GM12878 (cell line): ENCODE results near the gene PORCN. TPM values are rescaled to one million over a fixed set of nuclear protein-coding genes. Genes with fewer than 3 reads are reported as not detected.
A peak's percentile ranks its signal among the peaks of the same experiment; 100 is the strongest.

Source experiments
- ATAC-seq: fragments of 200-7000 bp; cut with Tn5 transposase; 3 replicates; pipeline ENCODE4 v1.9.1; 2020; ENCODE audit warnings: mild to moderate bottlenecking, moderate library complexity
- BruUV-seq: library from RNA; stranded (reverse); fragments of 400-500 nt; replicated peaks from 2 replicates; lab custom pipeline; 2021; lab: Mats Ljungman, UMichigan
- CTCF ChIA-PET: fragments of 300-600 bp; sonication (Branson Sonifier 250); formaldehyde crosslinking; extraction: SDS; loops from one replicate; lab custom pipeline; 2021; ENCODE audit warnings: inconsistent platforms; lab: Yijun Ruan, JAX
- POLR2A ChIA-PET: fragments of 350-600 bp; formaldehyde crosslinking; extraction: SDS; loops from one replicate; lab custom pipeline; 2021; ENCODE audit warnings: inconsistent platforms; lab: Charles Lee
- RAD21 ChIA-PET: fragments of 300-600 bp; sonication (Branson Sonifier 250); formaldehyde crosslinking; loops from one replicate; lab custom pipeline; 2023; ENCODE audit warnings: antibody characterized with exemption; ENCODE audit not compliant: unreplicated experiment; lab: Charles Lee
- SMC1A ChIA-PET: fragments of 300-600 bp; sonication (Branson Sonifier 250); formaldehyde crosslinking; loops from one replicate; lab custom pipeline; 2023; ENCODE audit not compliant: unreplicated experiment, uncharacterized antibody; lab: Charles Lee
- DNase-seq: peaks from one replicate; pipeline ENCODE4 v3.0.0-alpha.2; 2011; ENCODE audit warnings: low read depth, low spot score
- FAIRE-seq: peaks from 3 replicates; lab custom pipeline; 2011; peaks lifted over from hg19 to GRCh38; lab: Jason Lieb, UNC
- H2AFZ ChIP-seq: 2 replicates; pipeline ENCODE4 v1.6.0; 2011; ENCODE audit warnings: low read depth, low read length, control low read depth; ENCODE audit not compliant: control insufficient read depth
- H3K27ac ChIP-seq: 2 replicates; pipeline ENCODE4 v1.5.1; 2011; ENCODE audit warnings: control low read depth; ENCODE audit not compliant: control insufficient read depth, insufficient read depth
- H3K27me3 ChIP-seq, 2 experiments: replicated peaks in 1 of 2; 2 replicates each; pipeline versions ENCODE4 v1.6.0 to v1.6.1; 2011; ENCODE audit warnings: low read length in 1 of 2; ENCODE audit not compliant: control insufficient read depth in 2 of 2, insufficient read depth in 2 of 2
- H3K36me3 ChIP-seq, 2 experiments: 2 replicates each; pipeline ENCODE4 v1.5.1; 2011; ENCODE audit warnings: low read length in 1 of 2; ENCODE audit not compliant: control insufficient read depth in 2 of 2, insufficient read depth in 2 of 2
- H3K4me1 ChIP-seq: 2 replicates; pipeline ENCODE4 v1.6.1; 2011; ENCODE audit warnings: mild to moderate bottlenecking, low read length, moderate library complexity, mixed read lengths; ENCODE audit not compliant: control insufficient read depth, insufficient read depth
- H3K4me2 ChIP-seq: 2 replicates; pipeline ENCODE4 v1.6.0; 2011; ENCODE audit warnings: control low read depth; ENCODE audit not compliant: control insufficient read depth, insufficient read depth
- H3K4me3 ChIP-seq: fragments of 200-600 bp; sonication (generic); 2 replicates; pipeline ENCODE4 v1.5.1; 2016
- H3K79me2 ChIP-seq: 2 replicates; pipeline ENCODE4 v1.6.0; 2011; ENCODE audit warnings: low read length; ENCODE audit not compliant: control insufficient read depth, insufficient read depth
- H3K9ac ChIP-seq: 2 replicates; pipeline ENCODE4 v1.8.0; 2011; ENCODE audit warnings: low read length, control low read depth, mixed read lengths; ENCODE audit not compliant: control insufficient read depth, insufficient read depth
- H3K9me3 ChIP-seq: replicated peaks from 3 replicates; pipeline ENCODE4 v1.5.1; 2011; ENCODE audit warnings: mild to moderate bottlenecking, low read length; ENCODE audit not compliant: control insufficient read depth, insufficient read depth
- H4K20me1 ChIP-seq: 2 replicates; pipeline ENCODE4 v1.6.0; 2011; ENCODE audit not compliant: control insufficient read depth, insufficient read depth
- ATF2 ChIP-seq: IDR thresholded peaks from 2 replicates; pipeline ENCODE4 v1.6.1; 2012; ENCODE audit warnings: low read length, inconsistent platforms
- FOXM1 ChIP-seq: IDR thresholded peaks from 2 replicates; pipeline ENCODE4 v1.6.1; 2012; ENCODE audit warnings: low read depth, mild to moderate bottlenecking, inconsistent platforms, low read length, moderate library complexity
- IKZF1 ChIP-seq: fragments of 450-650 bp; conservative IDR thresholded peaks from 2 replicates; pipeline ENCODE4 v1.6.1; 2017; ENCODE audit warnings: antibody characterized with exemption, mild to moderate bottlenecking
- IRF4 ChIP-seq: IDR thresholded peaks from 2 replicates; pipeline ENCODE4 v1.6.1; 2011; ENCODE audit warnings: low read depth, low read length
- JUND ChIP-seq: IDR thresholded peaks from 2 replicates; pipeline ENCODE4 v1.6.1; 2012; ENCODE audit warnings: low read depth, mild to moderate bottlenecking, low read length, improper control_type of control experiment, moderate library complexity
- NKRF ChIP-seq: fragments of 450-650 bp; conservative IDR thresholded peaks from 2 replicates; pipeline ENCODE4 v1.6.1; 2017; ENCODE audit warnings: mild to moderate bottlenecking, moderate library complexity
- RUNX3 ChIP-seq: IDR thresholded peaks from 2 replicates; pipeline ENCODE4 v1.6.1; 2012; ENCODE audit warnings: low read length, inconsistent platforms
- SP1 ChIP-seq: IDR thresholded peaks from one replicate; pipeline ENCODE4 v1.6.1; 2011; ENCODE audit warnings: low read depth, low read length
- TCF3 ChIP-seq: IDR thresholded peaks from 2 replicates; pipeline ENCODE4 v1.6.1; 2012; ENCODE audit warnings: low read depth, mild to moderate bottlenecking, low read length, borderline replicate concordance; ENCODE audit not compliant: insufficient read depth
- ZBTB11 ChIP-seq: fragments of 450-650 bp; formaldehyde crosslinking; IDR thresholded peaks from 2 replicates; pipeline ENCODE4 v1.5.0; 2022; ENCODE audit warnings: mild to moderate bottlenecking, missing genetic modification characterization
- ZNF622 ChIP-seq: fragments of 450-650 bp; IDR thresholded peaks from 2 replicates; pipeline ENCODE4 v1.6.1; 2017; ENCODE audit warnings: mild to moderate bottlenecking, inconsistent platforms
- WGBS: methylation state at CpG from one replicate; pipeline ENCODE4 v1.1.6; 2016; ENCODE audit warnings: low lambda C conversion rate; ENCODE audit not compliant: insufficient replicate concordance, insufficient coverage; ENCODE audit errors: missing lambda C conversion rate; 5-methylcytosine and 5-hydroxymethylcytosine counted together
- in situ Hi-C: fragments of 300-500 bp; cut with MboI; formaldehyde crosslinking; loops from 9 replicates; pipeline ENCODE4 v1.14.3; 2018; ENCODE audit warnings: mixed read lengths
- intact Hi-C: fragments of 100-400 bp; cut with micrococcal nuclease; formaldehyde crosslinking; loops from one replicate; pipeline ENCODE4 v1.14.2; 2022; ENCODE audit not compliant: unreplicated experiment
- polyA plus RNA-seq, 11 experiments: library from polyadenylated mRNA; depleted of rRNA in 4 of 11; unstranded in 6 of 11; stranded (reverse) in 5 of 11; fragments of >200 nt; fragmentation: Nextera tagmentation in 4 of 11; fragmentation: Illumina TruSeq in 1 of 11; extraction: Ambion mirVana in 4 of 11; extraction: Trizol in 1 of 11; gene quantifications; 1 replicate in 1 of 11; 2 replicates in 10 of 11; pipeline versions ENCODE4 v1.2.1 to v1.2.3, GENCODE V29; 2011 to 2016; ENCODE audit warnings: inconsistent platforms in 2 of 11, missing spikeins in 2 of 11, low read depth in 1 of 11
- total RNA-seq, 4 experiments: library from RNA; depleted of rRNA in 3 of 4; stranded (reverse); fragments of >200 nt in 3 of 4; fragmentation: Illumina TruSeq in 1 of 4; extraction: Trizol in 1 of 4; gene quantifications; 2 replicates each; pipeline versions ENCODE4 v1.2.1 to v1.2.3, GENCODE V29; 2013 to 2021

Gene PORCN
- total and polyA plus RNA-seq, 10 of the 15 experiments (the other 5 are each of a cell fraction or from before 2014, with no cell fraction given), result 0.27 to 21.0 (median 14.1) TPM

DNA sequence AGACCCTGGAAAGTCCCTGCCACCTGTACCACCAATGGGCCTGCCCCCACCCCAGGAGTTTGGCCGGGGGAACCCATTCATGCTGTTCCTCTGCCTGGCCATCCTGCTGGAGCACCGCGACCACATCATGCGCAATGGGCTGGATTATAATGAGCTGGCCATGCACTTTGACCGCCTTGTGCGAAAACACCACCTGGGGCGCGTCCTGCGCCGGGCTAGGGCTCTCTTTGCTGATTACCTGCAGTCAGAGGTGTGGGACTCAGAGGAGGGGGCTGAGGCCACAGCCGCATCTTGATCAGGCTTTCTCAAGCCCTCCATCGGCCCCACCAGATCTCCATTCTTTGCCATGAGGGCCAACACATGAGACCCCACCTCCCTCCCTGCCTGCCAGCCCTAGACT is 51.9 kb downstream of the PORCN start:
- no peaks in the 10 kb centered on the region for H3K27me3 ChIP-seq
- no peaks in the 10 kb centered on the region for H3K79me2 ChIP-seq
- H3K36me3 ChIP-seq, result peaks cover 0 to 5% of the 10 kb centered on the region in 2 experiments; a peak in 2 of 4 replicates
- ATAC-seq (no peak), DNase-seq (no peak), FAIRE-seq (no peak)
- intact Hi-C loops (no loop called here), in situ Hi-C loops (no loop called here)
- no peak overlapping the region for H3K4me2 ChIP-seq
- SMC1A ChIA-PET, result no interaction called here
- H3K4me3 ChIP-seq, result no peak overlapping the region
- H3K4me1 ChIP-seq, result no peaks in the 10 kb centered on the region
- H2AFZ ChIP-seq, result no peak overlapping the region
- CTCF ChIA-PET, result no interaction called here
- no peak overlapping the region for H3K27ac ChIP-seq
- WGBS, result 96% methylated on average over 12 of the region's 12 CpGs
- no TSS peak for BruUV-seq
- TF ChIP-seq ZBTB11 (CRISPR knock-in tag) (no peak), TCF3 (no peak)
- RAD21 ChIA-PET, result no interaction called here
- no peak overlapping the region for H3K9ac ChIP-seq
- no peaks in the 10 kb centered on the region; the same call in 2 of the 3 replicates for H3K9me3 ChIP-seq
- no peaks in the 10 kb centered on the region for H4K20me1 ChIP-seq
- POLR2A ChIA-PET, result no interaction called here

- WGBS, result 0% methylated on average over 1 of the region's 1 CpG
- ATAC-seq (peak; percentile 64), DNase-seq (peak; percentile 52), FAIRE-seq (peak; percentile 49)
- Histone ChIP-seq H3K9ac (no peak overlapping the region), H3K9me3 (no peaks in the 10 kb centered on the region; the same call in 2 of the 3 replicates), H2AFZ (peak overlapping the region; percentile 28), H4K20me1 (no peaks in the 10 kb centered on the region), H3K36me3 (no peaks in the 10 kb centered on the region), H3K27me3 (no peaks in the 10 kb centered on the region), H3K4me1 (peaks cover 5% of the 10 kb centered on the region), H3K79me2 (peaks cover 3% of the 10 kb centered on the region), H3K27ac (peak overlapping the region; percentile 54), H3K4me2 (0 out of 2 replicates have a peak overlapping the region, but pooled peaks have one; percentile 26), H3K4me3 (no peak overlapping the region)
- CTCF ChIA-PET, result interaction anchor here (1.7 kb wide), 1 partner anchor 30 kb away, joined by 7 read pairs; the partner anchor contains the start of gene TBC1D25
- intact Hi-C loops (no loop called here), in situ Hi-C loops (no loop called here)
- POLR2A ChIA-PET, result no interaction called here
- SMC1A ChIA-PET, result no interaction called here
- BruUV-seq, result no TSS peak
- RAD21 ChIA-PET, result interaction anchor here (2.6 kb wide), 1 partner anchor 30 kb away, joined by 9 read pairs; the partner anchor contains the start of gene TBC1D25
- TF ChIP-seq NKRF (no peak), RUNX3 (peak; percentile 39), ZNF622 (no peak), FOXM1 (peak; percentile 69; the same call in 1 of the 2 replicates), IRF4 (peak; percentile 84), SP1 (no peak), ATF2 (peak; percentile 32; the same call in 1 of the 2 replicates), IKZF1 (peak; percentile 41; the same call in 1 of the 2 replicates), JUND (no peak)
Observed at GRCh38 chrX:48569958-48570357, 61.2 kb downstream of the PORCN start.
